GM12801 (cell line): ENCODE measurements around the gene PAX9.

ENCODE experiments used
- CTCF ChIP-seq: IDR thresholded peaks from one replicate; pipeline ENCODE4 v1.5.1; 2011; ENCODE audit warnings: control low read depth; ENCODE audit not compliant: insufficient read length; ENCODE audit errors: extremely low read depth

The PAX9 gene

GRCh38 chr14:36713960-36714703 lies 52.5 kb downstream of the PAX9 start:
- TF ChIP-seq CTCF, result no peak

GRCh38 chr14:36716614-36717184 lies 55.0 kb downstream of the PAX9 start:
- TF ChIP-seq CTCF, result no peak

GRCh38 chr14:36717363-36717762 lies 55.7 kb downstream of the PAX9 start:
- TF ChIP-seq CTCF, result no peak

- no peak for TF ChIP-seq CTCF
These were observed 56.6 kb downstream of the PAX9 start for GRCh38 chr14:36718216-36718615.

GRCh38 chr14:36719823-36720222 lies 58.2 kb downstream of the PAX9 start:
- no peak for TF ChIP-seq CTCF

- no peak for TF ChIP-seq CTCF
These were observed 59.0 kb downstream of the PAX9 start for GRCh38 chr14:36720657-36721056.

GRCh38 chr14:36721877-36722276 lies 60.2 kb downstream of the PAX9 start:
- TF ChIP-seq CTCF, result no peak
